Myocyte (in vitro differentiated cells): ENCODE measurements around the gene SLC7A6. TPM values are rescaled to one million over a fixed set of nuclear protein-coding genes. Genes with fewer than 3 reads are reported as not detected.

ENCODE experiments used
- DNase-seq: peaks from one replicate; pipeline ENCODE4 v3.0.0-alpha.2; 2012; ENCODE audit warnings: low read depth
- total RNA-seq: library from RNA; depleted of rRNA; stranded (reverse); fragments of >200 nt; gene quantifications from 2 replicates; pipeline ENCODE4 v1.2.3, GENCODE V29; 2014

SLC7A6 gene
- total RNA-seq, 1 donor from 2014 or later: 36.4 TPM

GRCh38 chr16:68298907-68299561, 34.7 kb downstream of the SLC7A6 start:
- DNase-seq: peak; percentile 78

GRCh38 chr16:68299571-68300453, 35.5 kb downstream of the SLC7A6 start:
- no peak for DNase-seq

DNA sequence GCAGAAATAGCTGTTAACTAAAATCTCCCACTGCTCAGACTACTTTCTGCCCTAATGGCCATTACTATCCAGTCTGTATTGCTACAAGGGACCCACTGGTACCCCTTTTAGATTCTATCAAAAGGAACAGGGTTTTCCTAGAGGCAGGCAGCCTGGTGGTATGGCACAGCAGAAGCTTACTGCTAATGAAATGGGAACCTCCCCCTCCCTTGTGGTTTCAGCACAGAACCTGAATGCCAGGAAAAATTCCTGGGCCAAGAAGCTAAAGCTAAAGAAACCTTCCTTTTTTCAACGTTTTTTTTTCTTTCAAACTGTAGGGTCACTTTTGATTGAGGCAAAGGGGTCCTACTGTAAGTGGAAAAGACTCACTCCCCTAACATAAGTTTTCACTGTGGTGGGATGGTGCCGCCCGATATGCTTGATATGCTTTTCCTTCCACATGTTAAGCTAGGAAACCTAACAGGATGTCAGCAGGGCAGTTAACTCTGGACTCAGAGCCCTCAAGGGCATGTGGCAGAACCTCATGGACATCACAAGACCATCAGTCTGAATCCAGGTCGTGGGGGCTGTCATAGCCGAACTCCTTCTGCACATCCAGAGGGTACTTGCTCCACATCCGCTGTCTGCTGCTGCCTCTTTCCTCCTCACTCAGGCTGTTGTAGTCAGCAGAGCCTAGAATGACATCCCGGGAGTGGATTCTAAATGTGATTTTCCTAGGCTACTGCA, 36.6 kb downstream of the SLC7A6 start:
- DNase-seq: no peak

GRCh38 chr16:68306633-68307032, 42.3 kb downstream of the SLC7A6 start:
- no peak for DNase-seq

GRCh38 chr16:68309799-68310198, 45.5 kb downstream of the SLC7A6 start:
- no peak for DNase-seq

- DNase-seq: no peak
These were observed 46.1 kb downstream of the SLC7A6 start for GRCh38 chr16:68310437-68310773.

DNA sequence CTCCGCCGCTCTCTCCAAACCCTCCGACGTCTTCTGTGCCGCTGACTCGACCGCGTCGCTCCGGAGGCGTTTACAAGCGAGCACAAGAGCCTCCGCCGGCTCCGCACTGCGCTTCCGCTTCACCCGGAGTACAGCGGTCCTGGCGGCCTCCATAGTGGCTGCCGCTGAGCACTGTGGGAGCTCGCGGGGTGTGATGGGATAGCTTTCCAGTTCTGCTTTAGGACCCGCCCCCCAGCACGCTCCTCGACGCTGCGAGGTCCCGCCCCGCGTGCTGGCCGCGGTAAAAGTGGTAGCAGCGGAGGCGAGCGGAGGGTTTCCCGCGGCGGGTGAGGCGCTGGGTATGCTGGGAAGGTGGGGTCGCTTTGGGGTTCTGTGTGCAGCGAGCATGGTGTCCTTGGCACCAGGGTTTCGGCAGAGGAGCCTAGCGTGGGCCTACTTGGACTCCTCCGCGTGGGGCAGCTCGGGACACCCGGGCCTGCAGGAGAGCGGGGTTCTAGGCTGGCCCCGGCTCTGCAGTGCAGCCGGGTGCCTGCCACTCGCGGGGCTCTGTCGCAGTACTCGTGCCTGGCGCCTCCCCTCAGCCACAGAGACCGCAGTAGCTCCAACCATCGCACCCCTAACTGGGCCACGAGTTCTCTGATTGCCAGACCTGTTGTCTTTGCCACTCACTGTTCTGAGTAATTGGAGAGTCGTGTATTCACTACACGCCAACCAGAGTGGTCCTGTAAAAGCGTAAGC, 46.6 kb downstream of the SLC7A6 start, which contains the start of the genes PRMT7 and SLC7A6OS:
TSS of gene PRMT7 (plus strand) at position 246 of the 738 bp plus-strand sequence. CDS start 4,961 bp downstream, outside the sequence.
TSS of gene SLC7A6OS (minus strand) at position 173 of the 738 bp plus-strand sequence. CDS start at position 153, 20 bp downstream.
- DNase-seq: peak; percentile 92

GRCh38 chr16:68313116-68313515, 48.8 kb downstream of the SLC7A6 start:
- DNase-seq: no peak

GRCh38 chr16:68319185-68319908, 55.0 kb downstream of the SLC7A6 start:
- DNase-seq: no peak

- no peak for DNase-seq
These were observed 60.0 kb downstream of the SLC7A6 start for GRCh38 chr16:68324336-68324735.

- no peak for DNase-seq
These were observed 60.5 kb downstream of the SLC7A6 start for GRCh38 chr16:68324780-68325357.

DNA sequence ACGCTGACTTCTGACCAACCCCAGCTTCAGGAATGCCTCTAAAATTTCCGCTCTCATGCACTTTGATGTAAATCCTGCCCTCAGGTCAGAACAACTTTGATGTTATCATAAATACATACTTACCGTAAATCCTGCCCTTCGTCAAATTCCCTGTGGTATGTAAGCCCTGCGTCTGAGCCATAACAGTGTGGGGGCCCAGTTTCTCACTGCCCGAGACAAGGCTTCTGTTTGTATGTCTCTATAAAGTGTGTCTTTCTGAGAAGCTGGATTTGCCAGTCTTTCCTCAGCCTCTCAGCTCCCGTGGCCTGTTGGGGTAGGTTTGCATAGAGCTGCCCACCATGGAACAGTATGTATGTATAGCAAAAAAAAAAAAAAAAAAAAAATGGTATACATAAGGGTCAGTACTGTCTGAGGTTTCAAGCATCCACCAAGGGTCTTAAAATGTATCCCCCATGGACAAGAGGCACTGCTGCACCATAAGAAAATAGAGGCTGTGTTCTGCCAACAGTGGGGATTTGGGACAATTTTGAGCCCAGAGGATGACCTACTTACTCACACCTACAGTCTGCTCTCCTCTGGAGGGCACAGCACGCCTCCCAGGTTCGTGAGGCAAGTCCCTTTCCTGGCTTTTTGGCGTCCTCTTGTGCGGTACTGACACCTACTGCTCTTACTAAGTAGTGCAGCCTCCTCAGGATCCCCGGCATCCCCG, 64.0 kb downstream of the SLC7A6 start:
- peak; percentile 81 for DNase-seq

DNA sequence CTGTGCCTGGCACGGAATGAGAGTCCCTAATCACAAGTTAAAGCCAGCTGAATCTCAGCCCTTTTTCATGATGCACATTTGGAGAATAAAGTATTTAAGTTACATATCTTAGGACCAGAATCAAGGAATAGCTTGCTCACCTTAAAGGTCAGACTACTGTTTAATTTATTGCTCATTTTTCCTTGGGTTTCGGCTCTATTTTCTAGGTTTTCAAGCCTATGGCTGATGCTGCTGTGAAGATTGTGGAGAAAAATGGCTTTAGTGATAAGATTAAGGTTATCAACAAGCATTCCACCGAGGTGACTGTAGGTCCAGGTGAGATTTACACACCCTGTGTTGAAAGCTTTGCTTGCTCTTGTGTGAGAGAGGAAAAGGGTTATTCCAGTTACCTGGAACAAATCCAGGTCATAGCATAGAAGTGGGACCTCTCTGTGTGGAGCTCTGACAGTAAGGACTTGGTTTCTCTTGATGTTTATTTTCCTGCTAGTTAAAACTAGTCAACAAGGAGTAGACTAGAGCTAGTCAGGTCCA, 64.6 kb downstream of the SLC7A6 start:
- no peak for DNase-seq

DNA sequence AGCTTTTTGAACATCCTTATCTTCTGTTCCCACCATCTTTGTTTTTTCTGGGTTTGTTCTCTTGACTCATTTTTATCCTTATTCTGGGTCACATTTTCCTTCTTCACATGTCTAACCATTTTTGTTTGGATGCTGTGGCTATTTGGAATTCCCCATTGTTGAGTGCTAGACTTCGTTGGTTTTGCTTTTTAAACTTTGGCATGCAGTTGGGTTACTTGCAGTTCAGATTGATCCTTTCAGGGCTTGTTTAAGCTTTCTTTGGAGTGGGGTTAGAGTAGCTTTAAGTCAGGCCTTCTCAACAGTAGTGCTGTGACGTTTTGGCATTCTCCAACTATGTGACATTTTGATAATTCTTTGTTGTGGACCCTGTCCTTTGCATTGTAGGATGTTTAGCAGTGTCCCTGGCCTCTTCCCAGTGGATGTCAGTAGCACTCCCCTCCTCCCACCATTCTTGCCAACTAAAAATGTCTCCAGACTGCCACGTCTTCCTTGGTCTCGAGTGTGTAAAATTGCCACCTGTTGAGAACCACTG, 67.6 kb downstream of the SLC7A6 start:
- DNase-seq: peak; percentile 30

- DNase-seq: no peak
These were observed 68.2 kb downstream of the SLC7A6 start for GRCh38 chr16:68332411-68333121.

GRCh38 chr16:68335175-68335574, 70.8 kb downstream of the SLC7A6 start:
- no peak for DNase-seq

DNA sequence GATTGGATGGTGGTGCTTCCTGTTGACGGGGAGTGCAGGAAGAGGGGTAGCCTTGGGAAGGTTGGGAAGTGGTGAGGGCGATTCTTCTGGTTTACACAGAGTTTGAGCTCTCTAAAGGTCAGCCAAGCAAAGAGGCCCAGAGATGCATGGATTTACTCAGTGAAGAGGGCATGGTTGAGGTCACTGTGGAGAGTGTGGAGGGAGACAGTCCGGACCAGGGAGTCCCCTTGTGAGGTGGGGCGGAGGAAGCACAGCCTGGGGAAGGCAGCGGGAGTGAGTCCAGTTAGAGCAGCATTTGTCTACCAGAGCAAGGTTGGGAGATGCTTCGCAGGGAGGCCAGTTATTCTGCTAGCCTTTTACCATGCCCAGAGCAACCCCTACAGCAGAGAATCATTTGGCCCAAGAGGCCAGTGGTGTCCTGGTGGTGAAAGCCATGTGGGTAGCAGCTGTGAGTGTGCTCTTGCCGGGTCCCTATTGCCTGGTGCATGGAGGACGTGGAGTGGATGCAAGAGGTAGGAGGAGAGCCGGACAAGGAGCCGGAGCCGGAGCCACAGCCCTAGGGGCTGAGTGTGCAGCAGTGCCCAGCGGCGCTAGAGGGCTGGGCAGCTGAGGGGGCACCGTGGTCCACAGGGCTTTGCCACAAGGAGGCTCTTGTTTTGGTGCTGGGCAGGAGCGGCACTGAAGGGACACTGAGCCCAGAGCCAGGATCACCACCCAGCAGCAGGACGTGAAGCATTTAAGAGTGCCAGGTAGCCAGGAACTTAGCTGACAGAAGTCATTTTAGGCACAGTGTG, 74.2 kb downstream of the SLC7A6 start:
- DNase-seq: no peak
